ENCODE measurements around the gene HIRA. TPM values are rescaled to one million over a fixed set of nuclear protein-coding genes. Genes with fewer than 3 reads are reported as not detected.

HIRA gene
- total RNA-seq, 2 donors from 2014 or later = 10.6 to 12.9 TPM

- H3K4me1 ChIP-seq = no peaks in the 10 kb centered on the region
- H3K27ac ChIP-seq = no peak overlapping the region
- no peak overlapping the region for H3K4me3 ChIP-seq
- intact Hi-C loops (cut with DNase I) = no loop called here
- ATAC-seq = no peak
- no peaks in the 10 kb centered on the region for H3K27me3 ChIP-seq
- no peak for DNase-seq
- TF ChIP-seq, protein P1, sequence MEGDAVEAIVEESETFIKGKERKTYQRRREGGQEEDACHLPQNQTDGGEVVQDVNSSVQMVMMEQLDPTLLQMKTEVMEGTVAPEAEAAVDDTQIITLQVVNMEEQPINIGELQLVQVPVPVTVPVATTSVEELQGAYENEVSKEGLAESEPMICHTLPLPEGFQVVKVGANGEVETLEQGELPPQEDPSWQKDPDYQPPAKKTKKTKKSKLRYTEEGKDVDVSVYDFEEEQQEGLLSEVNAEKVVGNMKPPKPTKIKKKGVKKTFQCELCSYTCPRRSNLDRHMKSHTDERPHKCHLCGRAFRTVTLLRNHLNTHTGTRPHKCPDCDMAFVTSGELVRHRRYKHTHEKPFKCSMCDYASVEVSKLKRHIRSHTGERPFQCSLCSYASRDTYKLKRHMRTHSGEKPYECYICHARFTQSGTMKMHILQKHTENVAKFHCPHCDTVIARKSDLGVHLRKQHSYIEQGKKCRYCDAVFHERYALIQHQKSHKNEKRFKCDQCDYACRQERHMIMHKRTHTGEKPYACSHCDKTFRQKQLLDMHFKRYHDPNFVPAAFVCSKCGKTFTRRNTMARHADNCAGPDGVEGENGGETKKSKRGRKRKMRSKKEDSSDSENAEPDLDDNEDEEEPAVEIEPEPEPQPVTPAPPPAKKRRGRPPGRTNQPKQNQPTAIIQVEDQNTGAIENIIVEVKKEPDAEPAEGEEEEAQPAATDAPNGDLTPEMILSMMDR (IDR thresholded peaks at IDR 0.05) = no peak
- no peak for TF ChIP-seq POLR2A (IDR thresholded peaks at IDR 0.05)
- WGBS, 2 donors = 100% methylated on average over 2 of the region's 2 CpGs
- no peaks in the 10 kb centered on the region for H3K9me3 ChIP-seq
- peaks cover 0 to 27% of the 10 kb centered on the region in 2 donors for H3K36me3 ChIP-seq (replicated peaks in 1 of 2; ENCODE audit: insufficient read depth in 1 of 2, low read depth in 2 of 2)
Observed at GRCh38 chr22:19386248-19386647, 45.3 kb downstream of the HIRA start.

- DNase-seq = no peak
- 89 to 93% methylated on average over 8 to 14 of the region's 14 CpGs for WGBS, 2 donors
Observed at GRCh38 chr22:19385221-19385906, 46.2 kb downstream of the HIRA start.

DNA sequence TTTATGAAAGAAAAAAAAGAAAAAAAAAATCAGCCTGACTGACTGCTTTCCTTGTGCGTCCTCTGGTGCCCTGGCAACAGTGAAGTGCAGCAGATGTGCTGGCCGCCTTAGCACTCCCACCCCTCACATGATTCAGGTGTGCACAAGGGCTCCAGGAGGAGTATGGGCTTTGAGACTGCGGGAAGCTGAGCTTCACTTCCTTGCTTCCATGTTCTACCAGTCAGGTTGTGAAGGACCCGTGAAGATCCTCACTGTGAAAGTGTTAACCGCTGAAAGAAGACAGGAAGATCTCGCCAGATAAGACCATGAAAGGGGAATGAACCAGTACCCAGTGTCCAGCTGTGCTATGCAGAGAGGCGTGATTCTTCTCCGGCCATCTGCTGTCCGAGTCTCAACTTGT is 48.2 kb downstream of the HIRA start:
- Histone ChIP-seq H3K4me3 (no peak overlapping the region), H3K27me3 (no peaks in the 10 kb centered on the region), H3K36me3 (replicated peaks in 1 of 2; ENCODE audit: insufficient read depth in 1 of 2, low read depth in 2 of 2) (peaks cover 0 to 21% of the 10 kb centered on the region in 2 donors), H3K27ac (no peak overlapping the region), H3K9me3 (no peaks in the 10 kb centered on the region), H3K4me1 (no peaks in the 10 kb centered on the region)
- WGBS, 2 donors = 67 to 81% methylated on average over 9 of the region's 9 CpGs
- DNase-seq = peak in 2 of 4 donors; percentile 27 to 44
- TF ChIP-seq, protein P1 (IDR thresholded peaks at IDR 0.05) = no peak
- TF ChIP-seq POLR2A (IDR thresholded peaks at IDR 0.05) = no peak
- intact Hi-C loops (cut with DNase I) = no loop called here
- no peak for ATAC-seq

More at GRCh38 chr22:19385221-19385906, 46.2 kb downstream of the HIRA start:
- Histone ChIP-seq H3K27ac (no peak overlapping the region), H3K36me3 (replicated peaks in 1 of 2; ENCODE audit: insufficient read depth in 1 of 2, low read depth in 2 of 2) (peaks cover 0 to 27% of the 10 kb centered on the region in 2 donors), H3K27me3 (no peaks in the 10 kb centered on the region), H3K9me3 (no peaks in the 10 kb centered on the region), H3K4me1 (no peaks in the 10 kb centered on the region), H3K4me3 (no peak overlapping the region)
- intact Hi-C loops (cut with DNase I) = no loop called here
- TF ChIP-seq, protein P1 (IDR thresholded peaks at IDR 0.05) = no peak
- no peak for TF ChIP-seq POLR2A (IDR thresholded peaks at IDR 0.05)
- ATAC-seq = no peak

- no peaks in the 10 kb centered on the region for H3K4me1 ChIP-seq
- WGBS, 2 donors = 94 to 95% methylated on average over 5 of the region's 5 CpGs
- ATAC-seq = no peak
- TF ChIP-seq, protein P1 (IDR thresholded peaks at IDR 0.05) = no peak
- no peak for TF ChIP-seq POLR2A (IDR thresholded peaks at IDR 0.05)
- intact Hi-C loops (cut with DNase I) = no loop called here
- DNase-seq = no peak
- peaks cover 6 to 23% of the 10 kb centered on the region in 2 donors for H3K36me3 ChIP-seq (replicated peaks in 1 of 2; ENCODE audit: insufficient read depth in 1 of 2, low read depth in 2 of 2)
- no peaks in the 10 kb centered on the region for H3K9me3 ChIP-seq
- H3K27ac ChIP-seq = no peak overlapping the region
- no peaks in the 10 kb centered on the region for H3K27me3 ChIP-seq
- no peak overlapping the region for H3K4me3 ChIP-seq
Observed at GRCh38 chr22:19382240-19382639, 49.3 kb downstream of the HIRA start.

DNA sequence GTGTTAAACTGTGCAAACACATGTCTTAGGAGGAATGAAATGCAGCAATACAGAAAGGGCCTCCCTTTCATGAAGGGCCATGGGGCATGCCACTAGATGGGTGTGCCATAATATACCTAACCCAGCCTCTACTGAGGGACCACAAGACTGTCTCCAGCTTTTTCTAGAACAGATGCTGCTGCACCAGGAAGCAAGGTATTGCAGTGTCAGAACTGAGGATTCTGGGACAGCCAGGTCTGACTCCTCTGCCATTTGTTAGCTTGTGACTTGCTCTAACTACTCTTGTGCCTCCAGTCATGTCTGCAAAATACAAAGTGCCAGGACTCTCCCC is 53.2 kb downstream of the HIRA start:
- no peaks in the 10 kb centered on the region for H3K4me1 ChIP-seq
- H3K9me3 ChIP-seq = no peaks in the 10 kb centered on the region
- H3K27ac ChIP-seq = no peak overlapping the region
- TF ChIP-seq, protein P1 (IDR thresholded peaks at IDR 0.05) = no peak
- no peak for TF ChIP-seq POLR2A (IDR thresholded peaks at IDR 0.05)
- no peaks in the 10 kb centered on the region for H3K27me3 ChIP-seq
- DNase-seq = no peak
- no peak for ATAC-seq
- intact Hi-C loops (cut with DNase I) = no loop called here
- H3K36me3 ChIP-seq (replicated peaks in 1 of 2; ENCODE audit: insufficient read depth in 1 of 2, low read depth in 2 of 2) = peaks cover 11 to 37% of the 10 kb centered on the region in 2 donors
- H3K4me3 ChIP-seq = no peak overlapping the region
